PFSK-1 (cell line): Measurements from ENCODE around the gene TMEM140.

Experiments
- POLR2AphosphoS5 ChIP-seq: IDR thresholded peaks from 2 replicates; pipeline ENCODE4 v1.6.1; 2012; ENCODE audit warnings: low read depth, mild to moderate bottlenecking, control low read depth, low read length, moderate library complexity
- TAF1 ChIP-seq: IDR thresholded peaks from 2 replicates; pipeline ENCODE4 v1.6.1; 2012; ENCODE audit warnings: low read length, control low read depth, borderline replicate concordance; ENCODE audit not compliant: insufficient read depth
- TF ChIP-seq, protein P1 (sequence below), 2 experiments: IDR thresholded peaks; 2 replicates each; pipeline versions ENCODE4 v1.6.1 to v1.8.0; 2011 to 2012; ENCODE audit warnings: low read depth in 2 of 2, low read length in 2 of 2, control low read depth in 1 of 2, inconsistent platforms in 1 of 2, mild to moderate bottlenecking in 1 of 2, moderate library complexity in 1 of 2; ENCODE audit not compliant: insufficient read depth in 1 of 2

DNA sequence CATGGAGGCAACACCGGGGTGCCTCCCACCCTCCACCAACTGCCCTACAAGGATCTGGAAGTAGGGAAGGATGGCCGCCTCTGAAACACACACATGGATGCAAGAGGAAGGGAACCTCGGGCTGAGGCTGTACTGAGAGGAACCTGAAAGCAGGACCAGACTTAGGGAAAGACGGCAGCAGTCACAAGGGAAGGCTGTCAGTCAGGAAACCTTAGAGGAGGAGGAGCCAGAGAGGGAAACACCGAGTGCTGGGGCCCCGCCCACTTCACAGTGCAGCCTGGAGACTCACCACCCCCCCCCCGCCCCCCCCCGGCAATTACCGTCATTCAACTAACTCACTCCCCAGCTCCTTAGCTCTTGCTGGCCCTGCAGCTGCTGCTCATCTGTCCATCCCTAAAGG lies 20.1 kb downstream of the TMEM140 start:
- TF ChIP-seq POLR2AphosphoS5 (no peak), TAF1 (no peak)
- TF ChIP-seq, protein P1, sequence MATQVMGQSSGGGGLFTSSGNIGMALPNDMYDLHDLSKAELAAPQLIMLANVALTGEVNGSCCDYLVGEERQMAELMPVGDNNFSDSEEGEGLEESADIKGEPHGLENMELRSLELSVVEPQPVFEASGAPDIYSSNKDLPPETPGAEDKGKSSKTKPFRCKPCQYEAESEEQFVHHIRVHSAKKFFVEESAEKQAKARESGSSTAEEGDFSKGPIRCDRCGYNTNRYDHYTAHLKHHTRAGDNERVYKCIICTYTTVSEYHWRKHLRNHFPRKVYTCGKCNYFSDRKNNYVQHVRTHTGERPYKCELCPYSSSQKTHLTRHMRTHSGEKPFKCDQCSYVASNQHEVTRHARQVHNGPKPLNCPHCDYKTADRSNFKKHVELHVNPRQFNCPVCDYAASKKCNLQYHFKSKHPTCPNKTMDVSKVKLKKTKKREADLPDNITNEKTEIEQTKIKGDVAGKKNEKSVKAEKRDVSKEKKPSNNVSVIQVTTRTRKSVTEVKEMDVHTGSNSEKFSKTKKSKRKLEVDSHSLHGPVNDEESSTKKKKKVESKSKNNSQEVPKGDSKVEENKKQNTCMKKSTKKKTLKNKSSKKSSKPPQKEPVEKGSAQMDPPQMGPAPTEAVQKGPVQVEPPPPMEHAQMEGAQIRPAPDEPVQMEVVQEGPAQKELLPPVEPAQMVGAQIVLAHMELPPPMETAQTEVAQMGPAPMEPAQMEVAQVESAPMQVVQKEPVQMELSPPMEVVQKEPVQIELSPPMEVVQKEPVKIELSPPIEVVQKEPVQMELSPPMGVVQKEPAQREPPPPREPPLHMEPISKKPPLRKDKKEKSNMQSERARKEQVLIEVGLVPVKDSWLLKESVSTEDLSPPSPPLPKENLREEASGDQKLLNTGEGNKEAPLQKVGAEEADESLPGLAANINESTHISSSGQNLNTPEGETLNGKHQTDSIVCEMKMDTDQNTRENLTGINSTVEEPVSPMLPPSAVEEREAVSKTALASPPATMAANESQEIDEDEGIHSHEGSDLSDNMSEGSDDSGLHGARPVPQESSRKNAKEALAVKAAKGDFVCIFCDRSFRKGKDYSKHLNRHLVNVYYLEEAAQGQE (IDR thresholded peaks at IDR 0.05; ENCODE audit: insufficient read depth in 1 of 2, low read depth in 2 of 2, low read length in 2 of 2), result no peak
